GM19324 (cell line): ENCODE results near the gene CACTIN.
"Not testable (repeated sequence)": the region's sequence is repeated elsewhere in the genome, so short reads cannot be mapped to it uniquely, and the experiment has no call there.

ENCODE experiments used
- ATAC-seq: cut with Tn5 transposase; IDR thresholded peaks from one replicate; pipeline ENCODE4 v1.9.1; 2021; ENCODE audit warnings: mild to moderate bottlenecking, moderate library complexity; ENCODE audit not compliant: unreplicated experiment, low FRiP score

CACTIN gene

DNA sequence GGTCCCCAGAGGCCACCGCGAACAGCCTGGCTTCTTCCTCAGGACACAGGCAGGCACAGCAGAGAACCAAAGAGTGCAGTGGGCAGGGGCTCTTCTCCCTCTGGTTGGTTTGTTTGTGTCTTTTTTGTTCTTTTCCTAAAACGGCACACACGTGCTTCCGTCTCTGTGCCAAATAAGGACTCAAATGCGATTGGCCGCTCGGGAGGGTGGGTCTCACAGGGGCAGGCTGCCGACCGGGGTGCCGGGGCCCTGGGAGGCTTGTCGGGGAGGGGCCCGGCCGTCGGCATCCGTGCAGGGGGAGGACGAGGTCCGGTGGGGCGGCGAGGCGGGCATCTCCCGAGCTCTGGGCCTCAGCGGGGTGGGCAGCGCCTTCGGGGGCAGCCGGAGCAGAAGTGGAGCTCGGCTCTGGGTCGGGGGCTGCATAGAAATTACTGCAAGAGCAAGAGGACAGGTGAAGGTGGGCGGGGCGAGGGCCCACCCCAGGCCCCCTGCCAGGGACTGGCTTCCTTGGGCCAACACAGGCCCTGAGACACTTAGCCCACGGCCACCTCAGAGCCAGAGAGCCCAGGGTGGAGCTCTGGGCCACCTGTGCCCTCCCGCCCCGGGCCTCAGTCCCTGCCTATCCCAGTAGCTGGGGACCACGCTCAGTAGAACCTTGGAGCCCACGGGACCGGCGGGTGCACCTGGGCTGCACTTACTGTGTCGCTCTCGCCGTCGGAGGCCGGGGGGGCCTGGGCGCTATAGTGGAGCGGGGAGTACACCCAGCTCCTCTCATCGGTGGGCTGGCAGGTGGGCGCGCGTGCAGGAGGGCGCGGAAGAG is 6.4 kb upstream of the CACTIN start:
- ATAC-seq = no peak

DNA sequence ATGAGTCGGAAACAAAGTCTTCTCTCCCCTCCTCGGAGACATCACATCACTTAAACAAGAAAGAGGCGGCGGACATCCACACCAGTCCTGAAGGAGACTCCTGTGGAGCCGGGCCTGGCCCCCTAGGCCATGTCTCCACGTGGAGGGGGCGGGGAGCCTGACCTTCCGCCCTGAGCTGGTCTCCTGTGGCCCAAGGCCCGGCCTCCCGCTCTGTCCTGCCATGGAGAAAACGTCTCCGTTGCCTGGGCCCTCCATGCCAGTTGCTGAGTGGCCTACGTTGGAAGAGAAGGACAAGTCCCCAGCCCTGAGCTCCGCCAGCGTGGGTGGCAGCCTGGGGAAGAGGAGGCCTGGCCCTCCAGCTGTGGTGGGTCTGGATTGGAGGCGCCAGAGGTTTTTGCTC is 5.5 kb upstream of the CACTIN start:
- ATAC-seq = no peak

GRCh38 chr19:3631053-3631861 is 4.7 kb upstream of the CACTIN start:
- ATAC-seq = no peak

GRCh38 chr19:3628766-3629165 is 2.2 kb upstream of the CACTIN start:
- not testable (repeated sequence) for ATAC-seq

DNA sequence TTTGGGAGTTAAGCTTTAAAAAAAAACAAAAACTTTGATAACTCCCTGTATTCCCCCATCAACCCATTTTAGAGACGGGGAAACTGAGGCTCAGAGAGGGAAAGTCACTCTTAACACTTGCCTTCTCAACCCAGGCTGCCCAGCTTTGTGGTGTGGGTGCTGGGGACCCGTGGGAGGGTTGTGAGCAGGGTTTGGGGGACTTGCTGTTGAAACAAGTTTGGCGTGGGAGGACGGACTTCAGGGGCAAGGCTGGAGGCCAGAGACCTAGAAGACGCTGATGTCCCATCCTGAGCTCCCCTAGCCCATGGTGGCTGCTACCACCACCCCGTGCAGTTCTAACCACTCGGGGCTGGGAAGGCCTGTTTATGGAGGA is 747 bp upstream of the CACTIN start:
- ATAC-seq = no peak

DNA sequence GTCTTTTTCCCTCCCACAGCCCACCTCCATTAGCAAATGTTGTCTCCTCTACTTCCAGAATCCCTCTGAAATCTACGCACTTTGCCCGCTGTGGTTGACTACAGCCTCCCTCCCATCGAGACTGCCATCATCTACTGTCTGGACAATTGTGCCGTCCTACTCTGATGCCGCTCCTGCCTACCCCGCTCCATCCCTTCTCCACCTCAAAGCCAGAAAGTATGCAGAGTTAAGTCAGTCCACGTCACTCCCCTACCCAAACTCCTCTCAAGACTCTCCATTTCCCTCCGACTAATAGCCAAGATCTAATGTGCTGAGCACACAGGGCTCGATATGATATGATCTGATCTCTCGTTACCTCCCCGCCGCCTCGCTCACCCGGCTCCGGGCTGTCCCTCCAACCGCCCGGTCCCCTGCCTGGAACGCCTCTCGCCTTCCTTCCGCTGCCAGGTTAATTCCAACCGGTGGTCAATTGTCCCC is 556 bp downstream of the CACTIN start:
- no peak for ATAC-seq

DNA sequence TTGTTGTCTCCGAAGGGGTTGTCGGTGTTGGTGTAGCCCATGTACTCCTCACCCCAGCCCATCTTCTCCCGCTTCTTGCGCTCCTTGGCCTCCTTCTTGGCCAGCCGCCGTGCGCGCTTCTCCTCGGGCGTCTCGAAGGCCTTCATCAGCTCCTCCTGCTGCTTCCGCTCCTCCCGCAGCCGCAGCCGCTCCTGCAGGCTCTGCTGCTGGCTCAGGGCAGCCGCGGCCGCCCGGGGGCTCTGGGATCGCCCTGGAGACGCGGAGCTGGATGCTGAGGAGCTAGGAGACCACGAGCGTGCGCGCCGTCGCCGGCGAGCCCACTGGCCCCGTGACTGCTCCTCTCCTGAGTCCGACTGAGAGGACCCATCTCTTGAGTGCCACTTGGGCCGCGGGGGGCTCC is 2.9 kb downstream of the CACTIN start:
- no peak for ATAC-seq

- no peak for ATAC-seq
Measured at GRCh38 chr19:3622224-3622623, 4.4 kb downstream of the CACTIN start.

DNA sequence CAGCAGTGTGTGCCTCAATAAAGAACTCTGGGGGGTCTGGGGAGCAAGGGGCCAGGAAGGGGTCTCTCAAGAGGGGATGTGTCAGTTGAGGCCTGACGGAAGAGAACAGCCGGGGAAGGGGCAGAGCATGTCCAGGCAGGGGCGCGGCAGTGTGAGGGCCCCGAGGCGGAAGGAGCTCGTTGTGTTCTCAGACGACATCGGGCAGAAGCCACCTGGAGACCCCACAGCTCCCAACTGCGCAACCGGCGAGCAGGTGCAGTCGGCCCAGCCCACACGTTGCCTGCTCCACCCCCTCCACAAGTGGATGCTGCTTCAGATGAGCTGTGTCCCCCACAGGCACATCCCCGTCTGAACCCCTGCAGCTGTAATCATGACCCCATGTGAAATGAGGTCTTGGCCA is 4.9 kb downstream of the CACTIN start:
- no peak for ATAC-seq

- ATAC-seq = no peak
Measured at GRCh38 chr19:3620817-3621547, 5.6 kb downstream of the CACTIN start.

DNA sequence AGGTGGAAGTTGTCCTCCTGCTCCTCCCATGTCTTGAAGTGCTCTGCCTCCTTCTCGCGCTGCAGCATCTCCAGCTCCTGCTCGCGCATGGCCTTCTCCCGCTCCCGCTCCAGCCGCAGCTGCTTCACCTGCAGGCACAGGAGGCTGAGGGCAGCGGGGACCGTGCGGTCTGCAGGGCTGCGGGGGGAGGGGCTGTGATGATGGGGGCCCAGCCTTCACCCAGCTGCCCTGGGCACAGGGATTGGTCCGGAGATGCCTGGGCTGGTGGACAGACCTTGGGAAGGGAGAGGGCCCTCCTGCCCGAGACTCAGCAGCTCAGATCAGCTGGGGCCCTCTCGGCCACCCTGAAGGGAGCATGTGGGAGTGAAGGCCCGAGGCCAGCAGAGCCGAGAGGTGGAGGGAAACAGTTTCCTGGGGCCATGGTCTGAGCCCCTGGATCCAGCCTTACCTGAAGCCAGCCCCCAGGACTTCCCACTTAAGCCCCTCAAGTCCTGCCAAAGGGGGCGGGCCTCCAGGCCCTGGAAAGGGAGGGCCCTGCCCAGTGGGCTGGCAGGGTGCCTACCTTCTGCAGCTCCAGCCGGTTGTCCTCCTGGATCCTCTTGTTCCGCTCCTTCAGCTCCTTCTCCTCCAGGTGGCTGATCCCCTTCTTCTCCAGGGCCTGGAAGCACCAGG is 6.3 kb downstream of the CACTIN start:
- ATAC-seq = no peak

GRCh38 chr19:3619631-3620012 is 7.0 kb downstream of the CACTIN start:
- ATAC-seq = no peak

GRCh38 chr19:3618811-3619630 is 7.6 kb downstream of the CACTIN start:
- ATAC-seq = no peak

DNA sequence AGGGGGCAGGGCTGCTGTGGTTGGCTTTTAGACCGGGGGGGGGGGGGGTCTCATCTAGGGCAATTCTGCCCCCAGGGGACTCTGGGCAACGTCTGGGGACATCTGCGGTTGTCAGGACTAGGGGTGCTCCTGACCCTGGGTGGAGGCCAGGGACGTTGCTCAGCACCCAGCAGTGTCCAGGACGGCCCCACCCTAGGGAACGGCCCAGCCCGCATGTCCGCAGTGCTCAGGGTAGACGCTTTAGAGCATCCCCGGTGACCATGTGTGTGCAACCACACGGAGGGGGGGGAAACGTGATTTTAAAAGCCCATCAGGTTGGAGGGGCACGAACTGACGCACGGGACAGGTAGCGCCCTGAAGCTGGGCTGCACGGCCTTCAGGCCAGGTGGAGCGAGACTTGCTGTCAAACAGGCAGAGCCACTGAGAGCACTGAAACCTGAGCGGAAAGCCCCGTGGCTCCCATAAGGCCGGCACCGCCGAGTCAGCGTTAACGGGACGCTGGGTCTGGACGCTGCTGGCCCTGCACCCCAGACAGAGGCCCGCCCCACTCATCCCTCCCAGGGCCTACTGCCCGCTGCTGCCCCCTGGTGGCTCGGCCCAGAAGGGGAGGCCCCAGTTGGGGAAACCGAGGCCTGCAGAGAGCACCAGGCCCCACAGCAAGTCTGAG is 8.3 kb downstream of the CACTIN start:
- no peak for ATAC-seq

DNA sequence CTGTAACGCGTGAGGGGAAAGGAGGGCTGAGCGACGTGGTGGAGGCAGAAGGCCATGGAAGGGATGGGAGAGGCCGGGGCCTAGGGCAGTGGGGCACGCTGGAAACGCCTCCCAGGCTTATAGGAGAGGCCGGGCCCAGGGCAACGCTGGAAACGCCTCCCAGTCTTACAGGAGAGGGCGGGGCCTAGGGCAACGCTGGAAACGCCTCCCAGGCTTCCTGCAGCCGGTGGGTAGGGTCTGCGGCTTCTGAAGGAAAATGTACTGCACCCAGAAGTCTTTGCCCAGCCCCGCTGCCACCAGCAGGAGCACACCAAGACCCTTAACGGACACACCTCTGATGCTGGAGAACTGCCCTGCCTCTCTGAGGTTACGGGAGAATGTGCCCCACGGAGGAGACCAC is 9.1 kb downstream of the CACTIN start:
- no peak for ATAC-seq

DNA sequence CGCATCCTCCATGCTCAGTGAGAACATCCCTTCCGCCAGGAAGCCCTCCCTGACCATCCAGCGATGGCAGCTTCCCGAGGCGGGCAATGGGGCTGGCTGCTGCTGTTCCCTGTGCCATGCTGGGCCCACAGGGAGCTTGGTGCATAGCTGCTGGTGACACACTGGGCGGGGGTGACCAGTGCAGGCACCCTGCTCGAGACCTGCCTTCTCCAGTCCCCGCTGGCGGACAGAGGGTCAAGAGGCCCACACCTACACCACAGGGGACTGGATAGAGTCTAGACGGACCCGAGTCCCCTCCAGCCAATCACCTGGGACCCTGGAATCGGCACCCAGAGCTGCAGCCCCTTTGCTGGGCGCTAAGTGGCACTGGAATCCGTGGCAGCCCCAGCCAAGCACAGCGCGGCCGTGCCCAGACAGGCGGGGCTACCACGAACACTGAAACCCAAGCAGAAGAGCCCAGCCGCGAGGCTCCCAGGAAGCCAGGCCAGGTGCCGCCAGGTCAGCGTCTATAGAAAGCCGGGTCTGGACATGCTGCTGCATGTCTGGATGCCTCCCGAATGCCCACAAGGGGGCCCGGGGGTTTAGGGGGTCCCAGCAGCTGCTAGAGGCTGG is 11.0 kb downstream of the CACTIN start:
- no peak for ATAC-seq

DNA sequence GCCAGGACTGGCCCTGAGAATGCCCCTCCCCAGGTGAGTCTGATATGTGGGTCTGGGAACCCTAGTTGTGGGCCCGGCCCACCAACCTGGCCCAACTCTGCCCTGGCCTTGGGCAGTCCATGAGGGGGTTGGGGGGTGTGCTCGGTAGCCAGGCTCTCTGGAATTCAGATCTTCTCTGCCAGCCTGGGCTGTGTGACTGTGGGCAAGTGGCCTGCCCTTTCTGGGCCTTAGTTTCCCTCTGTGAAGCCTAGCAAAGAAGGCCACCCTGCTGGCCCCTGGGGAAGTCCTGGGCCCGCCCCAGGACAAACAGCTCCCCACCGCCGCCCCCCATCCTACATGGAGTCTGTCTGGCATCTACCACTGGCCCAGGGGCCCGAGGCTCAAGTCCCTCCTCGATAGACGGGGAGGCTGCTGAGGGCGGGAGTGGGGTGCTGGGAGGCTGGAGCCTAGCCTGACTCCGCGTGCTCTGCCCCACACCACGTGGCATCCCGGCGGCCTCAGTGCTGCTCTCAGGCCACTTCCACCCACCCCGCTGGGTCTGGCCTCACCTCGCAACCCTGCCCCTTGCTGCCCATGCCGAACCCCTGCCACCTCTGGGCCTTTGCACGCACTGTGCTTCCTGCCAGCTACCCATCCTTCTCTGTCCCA is 11.6 kb downstream of the CACTIN start:
- ATAC-seq = no peak
